Mononuclear cell (primary cell): ENCODE data around the gene PLCL2. TPM values are rescaled to one million over a fixed set of nuclear protein-coding genes. Genes with fewer than 3 reads are reported as not detected.
"Not testable (repeated sequence)": the region's sequence is repeated elsewhere in the genome, so short reads cannot be mapped to it uniquely, and the experiment has no call there.

Experiments
- H3K27me3 ChIP-seq: 2 replicates; pipeline ENCODE4 v1.6.0; 2011; ENCODE audit warnings: low read length, control low read depth; ENCODE audit not compliant: insufficient read depth
- H3K4me1 ChIP-seq: 2 replicates; pipeline ENCODE4 v1.5.1; 2011; ENCODE audit warnings: mild to moderate bottlenecking, low read length, control low read depth; ENCODE audit not compliant: insufficient read depth
- H3K4me3 ChIP-seq: 2 replicates; pipeline ENCODE4 v1.5.1; 2011; ENCODE audit warnings: mild to moderate bottlenecking, low read length, moderate library complexity
- H3K9me3 ChIP-seq: 2 replicates; pipeline ENCODE4 v1.5.1; 2011; ENCODE audit warnings: low read depth, mild to moderate bottlenecking, control low read depth, low read length
- total RNA-seq: library from RNA; depleted of rRNA; stranded (reverse); fragments of >200 nt; gene quantifications from one replicate; pipeline ENCODE4 v1.2.3, GENCODE V29; 2012

PLCL2 gene
- total RNA-seq, 1 donor: 73.6 TPM

GRCh38 chr3:16937326-16937845, 52.6 kb downstream of the PLCL2 start:
- H3K27me3 ChIP-seq: no peaks in the 10 kb centered on the region
- no peaks in the 10 kb centered on the region for H3K9me3 ChIP-seq
- no peak overlapping the region for H3K4me3 ChIP-seq
- peaks cover 42% of the 10 kb centered on the region for H3K4me1 ChIP-seq

GRCh38 chr3:16940769-16941700, 56.3 kb downstream of the PLCL2 start:
- H3K27me3 ChIP-seq: no peaks in the 10 kb centered on the region
- H3K4me3 ChIP-seq: no peak overlapping the region
- H3K9me3 ChIP-seq: no peaks in the 10 kb centered on the region
- peaks cover 36% of the 10 kb centered on the region for H3K4me1 ChIP-seq

GRCh38 chr3:16942955-16943354, 58.2 kb downstream of the PLCL2 start:
- Histone ChIP-seq H3K4me3 (no peak overlapping the region), H3K27me3 (no peaks in the 10 kb centered on the region), H3K4me1 (peaks cover 24% of the 10 kb centered on the region), H3K9me3 (no peaks in the 10 kb centered on the region)

GRCh38 chr3:16943857-16944256, 59.1 kb downstream of the PLCL2 start:
- no peaks in the 10 kb centered on the region for H3K27me3 ChIP-seq
- H3K4me3 ChIP-seq: no peak overlapping the region
- peaks cover 24% of the 10 kb centered on the region for H3K4me1 ChIP-seq
- H3K9me3 ChIP-seq: no peaks in the 10 kb centered on the region

- H3K9me3 ChIP-seq: no peaks in the 10 kb centered on the region
- no peaks in the 10 kb centered on the region for H3K27me3 ChIP-seq
- no peak overlapping the region for H3K4me3 ChIP-seq
- peaks cover 24% of the 10 kb centered on the region for H3K4me1 ChIP-seq
These were observed 59.6 kb downstream of the PLCL2 start for GRCh38 chr3:16944356-16944755.

- peaks cover 18% of the 10 kb centered on the region for H3K4me1 ChIP-seq
- no peaks in the 10 kb centered on the region for H3K9me3 ChIP-seq
- H3K27me3 ChIP-seq: no peaks in the 10 kb centered on the region
- H3K4me3 ChIP-seq: no peak overlapping the region
These were observed 60.6 kb downstream of the PLCL2 start for GRCh38 chr3:16945330-16945729.

GRCh38 chr3:16950282-16950681, 65.5 kb downstream of the PLCL2 start:
- Histone ChIP-seq H3K9me3 (no peaks in the 10 kb centered on the region), H3K4me3 (no peak overlapping the region), H3K4me1 (peaks cover 3% of the 10 kb centered on the region), H3K27me3 (no peaks in the 10 kb centered on the region)

GRCh38 chr3:16950845-16951244, 66.1 kb downstream of the PLCL2 start:
- Histone ChIP-seq H3K4me1 (peaks cover 3% of the 10 kb centered on the region), H3K4me3 (no peak overlapping the region), H3K9me3 (no peaks in the 10 kb centered on the region), H3K27me3 (no peaks in the 10 kb centered on the region)

GRCh38 chr3:16957852-16958251, 73.1 kb downstream of the PLCL2 start:
- H3K27me3 ChIP-seq, H3K4me3 ChIP-seq, H3K9me3 ChIP-seq, H3K4me1 ChIP-seq: not testable (repeated sequence)

- no peaks in the 10 kb centered on the region for H3K9me3 ChIP-seq
- no peak overlapping the region for H3K4me3 ChIP-seq
- H3K4me1 ChIP-seq: peaks cover 4% of the 10 kb centered on the region
- H3K27me3 ChIP-seq: no peaks in the 10 kb centered on the region
These were observed 75.4 kb downstream of the PLCL2 start for GRCh38 chr3:16960125-16960524.

- H3K4me3 ChIP-seq: no peak overlapping the region
- H3K27me3 ChIP-seq: no peaks in the 10 kb centered on the region
- peaks cover 4% of the 10 kb centered on the region for H3K4me1 ChIP-seq
- H3K9me3 ChIP-seq: no peaks in the 10 kb centered on the region
These were observed 77.0 kb downstream of the PLCL2 start for GRCh38 chr3:16961621-16962205.

- H3K27me3 ChIP-seq: no peaks in the 10 kb centered on the region
- no peaks in the 10 kb centered on the region for H3K9me3 ChIP-seq
- H3K4me3 ChIP-seq: no peak overlapping the region
- H3K4me1 ChIP-seq: no peaks in the 10 kb centered on the region
These were observed 90.3 kb downstream of the PLCL2 start for GRCh38 chr3:16975083-16975482.

GRCh38 chr3:16978234-16978920, 93.6 kb downstream of the PLCL2 start:
- no peaks in the 10 kb centered on the region for H3K4me1 ChIP-seq
- H3K27me3 ChIP-seq: no peaks in the 10 kb centered on the region
- H3K4me3 ChIP-seq: no peak overlapping the region
- H3K9me3 ChIP-seq: no peaks in the 10 kb centered on the region

GRCh38 chr3:16978921-16979271, 94.1 kb downstream of the PLCL2 start:
- Histone ChIP-seq H3K9me3 (no peaks in the 10 kb centered on the region), H3K4me1 (no peaks in the 10 kb centered on the region), H3K27me3 (no peaks in the 10 kb centered on the region), H3K4me3 (no peak overlapping the region)

- not testable (repeated sequence) for H3K9me3 ChIP-seq, H3K27me3 ChIP-seq, H3K4me3 ChIP-seq, H3K4me1 ChIP-seq
These were observed 95.2 kb downstream of the PLCL2 start for GRCh38 chr3:16979769-16980515.
